HG02798 (cell line): ENCODE data around the gene FBXL19.
A peak's percentile ranks its signal among the peaks of the same experiment; 100 is the strongest.
"Not testable (repeated sequence)": the region's sequence is repeated elsewhere in the genome, so short reads cannot be mapped to it uniquely, and the experiment has no call there.

ENCODE experiments used
- ATAC-seq: cut with Tn5 transposase; IDR thresholded peaks from one replicate; pipeline ENCODE4 v1.9.1; 2021; ENCODE audit warnings: mild to moderate bottlenecking; ENCODE audit not compliant: unreplicated experiment, poor library complexity

Gene FBXL19

DNA sequence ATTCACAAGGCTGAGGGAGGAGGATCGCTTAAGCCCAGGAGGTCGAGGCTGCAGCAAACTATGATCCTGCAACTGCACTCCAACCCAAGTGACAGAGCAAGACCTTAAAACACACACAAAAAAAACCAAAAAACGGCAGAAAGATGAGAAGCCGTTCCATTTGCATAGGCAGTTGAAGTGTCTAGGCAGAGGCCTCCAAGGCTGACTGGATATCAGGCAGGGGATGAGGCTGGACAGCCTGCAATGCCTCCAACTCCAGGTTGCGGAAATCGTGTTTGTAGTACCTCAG, 2.0 kb upstream of the FBXL19 start:
- ATAC-seq, result no peak

DNA sequence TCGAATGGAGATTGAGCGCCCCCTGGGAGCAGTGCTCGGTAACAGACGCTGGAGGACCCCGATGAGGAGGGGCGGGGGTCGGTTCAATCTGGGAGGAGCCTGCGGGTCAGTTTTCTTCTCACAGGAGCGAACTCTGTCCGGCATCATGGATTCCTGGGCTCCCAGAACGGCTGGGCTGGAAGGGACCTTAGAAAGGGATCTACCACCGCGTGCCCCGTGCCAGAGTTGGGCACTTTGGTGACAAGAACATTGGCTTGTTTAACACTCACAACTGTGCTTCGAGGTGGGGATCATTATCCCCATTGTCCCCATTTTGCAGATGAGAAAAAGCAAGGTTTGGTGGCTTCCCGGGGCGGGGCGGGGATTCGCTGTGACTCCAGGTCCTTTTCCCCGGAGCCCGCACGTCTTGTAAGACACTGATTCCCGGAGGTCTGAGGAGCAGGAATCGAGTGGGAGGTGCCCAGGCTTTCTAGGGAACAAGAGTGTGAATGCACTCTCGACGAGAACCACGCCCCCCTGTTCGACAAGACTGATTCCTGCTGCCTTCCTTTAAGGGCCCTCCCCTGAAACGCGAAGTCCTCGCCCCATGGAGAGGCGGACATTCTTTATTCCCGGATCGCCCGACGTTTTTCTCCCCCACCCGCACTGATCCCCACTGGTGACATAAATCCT, 1.5 kb upstream of the FBXL19 start:
- no peak for ATAC-seq

GRCh38 chr16:30922420-30922959, 882 bp upstream of the FBXL19 start:
- ATAC-seq, result peak; percentile 79

DNA sequence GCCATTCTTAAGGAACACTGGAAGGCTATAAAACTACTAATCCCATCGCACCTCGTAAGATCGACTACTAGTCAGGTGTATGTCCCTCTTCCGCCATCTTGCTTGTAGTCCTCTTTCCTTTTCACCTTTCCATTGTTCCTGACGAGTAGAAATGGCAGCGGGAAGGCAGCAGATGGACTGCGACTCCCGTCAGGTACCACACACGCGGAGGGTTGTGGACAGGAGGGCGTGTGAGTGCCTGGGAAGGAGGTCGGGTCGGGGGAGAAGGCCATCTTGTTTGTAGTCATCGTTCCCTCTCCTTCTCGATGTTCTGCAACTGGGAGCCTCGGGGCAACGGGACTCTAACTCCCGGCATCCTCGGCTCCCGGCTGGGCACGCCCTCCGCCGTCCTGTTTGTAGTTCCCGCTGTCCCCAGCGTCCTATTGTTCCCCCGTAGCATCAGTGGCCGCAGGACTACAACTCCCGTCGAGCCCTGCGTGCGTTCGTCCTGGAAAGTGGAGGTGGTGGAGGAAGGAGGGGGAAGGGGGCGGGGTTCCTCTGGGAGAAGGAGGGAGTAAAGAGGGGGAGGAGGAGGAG, 324 bp upstream of the FBXL19 start:
- peak; percentile 75 for ATAC-seq

DNA sequence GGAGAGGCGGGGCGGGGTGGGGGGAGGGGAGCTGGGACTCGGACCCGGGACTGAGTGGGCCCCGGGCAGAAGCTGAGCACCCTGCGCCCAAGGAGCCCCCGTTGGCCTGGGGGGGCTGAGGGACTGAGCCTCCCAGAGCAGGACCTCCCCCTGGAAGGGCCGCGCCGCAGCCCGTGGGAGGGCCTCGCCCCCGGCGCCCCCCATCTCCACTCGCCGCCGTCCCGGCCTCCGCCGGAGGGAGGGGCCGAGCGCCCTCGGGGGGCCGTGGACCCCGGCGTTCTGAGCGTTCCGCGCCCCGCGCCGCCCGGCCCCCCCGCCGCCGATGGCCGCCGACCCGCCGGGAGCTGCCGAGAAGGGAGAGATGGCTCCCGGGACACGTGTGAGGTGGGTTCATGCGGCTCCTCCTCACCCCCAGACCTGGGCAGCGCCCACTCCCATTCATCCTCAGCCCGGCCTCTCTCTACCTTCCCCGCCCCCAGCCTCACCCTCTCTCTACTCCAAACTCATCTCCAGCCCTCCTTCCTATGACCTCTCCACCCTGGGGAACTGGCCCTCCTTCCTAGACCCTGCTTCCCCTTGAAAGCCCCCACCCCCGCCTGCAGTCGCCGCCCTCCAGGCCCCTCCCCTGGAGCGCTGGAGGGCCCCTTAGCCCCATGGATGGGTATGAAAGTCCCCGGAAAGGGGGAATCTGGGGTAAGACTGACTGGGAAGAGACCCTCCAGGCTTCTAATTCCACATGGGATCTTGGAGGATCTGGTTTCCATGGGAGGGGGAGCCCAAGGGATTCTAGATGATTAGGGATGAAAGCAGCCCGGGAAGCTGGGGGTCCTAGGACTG, 922 bp downstream of the FBXL19 start:
- ATAC-seq, result no peak

- ATAC-seq, result no peak
Observed at GRCh38 chr16:30924913-30925631, 1.7 kb downstream of the FBXL19 start.

GRCh38 chr16:30925632-30925987, 2.2 kb downstream of the FBXL19 start:
- no peak for ATAC-seq

DNA sequence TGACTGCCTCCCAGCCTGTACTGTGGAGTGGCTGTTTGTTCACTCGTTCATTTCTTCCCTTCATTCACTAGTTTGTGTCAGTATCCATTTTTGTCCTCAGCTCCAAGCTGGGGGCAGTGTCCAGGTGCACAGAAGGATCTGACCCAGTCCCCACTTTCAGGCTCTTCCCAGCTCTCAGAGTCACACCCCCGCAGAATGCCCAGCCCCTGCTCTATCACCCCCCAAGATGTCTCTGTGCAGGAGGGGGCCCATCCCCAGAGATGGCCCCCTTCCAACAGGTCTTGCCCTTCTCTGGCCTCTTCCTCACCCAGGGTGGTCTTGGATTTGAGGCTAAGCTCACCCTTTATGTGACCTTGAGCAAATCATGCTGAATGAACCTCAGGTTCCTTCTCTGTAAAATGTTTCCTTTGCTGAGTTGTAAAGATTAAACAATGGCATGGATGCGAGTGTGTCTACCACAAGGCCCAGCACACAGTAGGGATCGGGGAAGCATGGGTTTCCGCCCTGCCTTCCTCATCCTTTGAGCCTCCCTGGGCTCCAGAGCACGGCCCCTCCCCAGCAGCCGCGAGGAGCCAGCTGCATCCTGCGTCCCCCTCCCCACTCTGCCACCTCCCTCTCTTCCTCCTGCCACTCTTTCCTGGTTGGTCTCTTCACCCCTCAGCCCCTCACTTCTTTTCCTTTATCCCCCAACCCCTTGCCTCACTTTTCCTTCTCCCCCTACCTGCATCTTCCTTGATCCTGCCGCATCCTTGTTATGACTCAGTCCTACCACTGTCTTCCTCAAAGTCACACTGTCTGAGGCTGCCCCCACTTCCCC, 2.8 kb downstream of the FBXL19 start:
- ATAC-seq, result no peak

- ATAC-seq, result no peak
Observed at GRCh38 chr16:30926937-30927788, 3.8 kb downstream of the FBXL19 start.

DNA sequence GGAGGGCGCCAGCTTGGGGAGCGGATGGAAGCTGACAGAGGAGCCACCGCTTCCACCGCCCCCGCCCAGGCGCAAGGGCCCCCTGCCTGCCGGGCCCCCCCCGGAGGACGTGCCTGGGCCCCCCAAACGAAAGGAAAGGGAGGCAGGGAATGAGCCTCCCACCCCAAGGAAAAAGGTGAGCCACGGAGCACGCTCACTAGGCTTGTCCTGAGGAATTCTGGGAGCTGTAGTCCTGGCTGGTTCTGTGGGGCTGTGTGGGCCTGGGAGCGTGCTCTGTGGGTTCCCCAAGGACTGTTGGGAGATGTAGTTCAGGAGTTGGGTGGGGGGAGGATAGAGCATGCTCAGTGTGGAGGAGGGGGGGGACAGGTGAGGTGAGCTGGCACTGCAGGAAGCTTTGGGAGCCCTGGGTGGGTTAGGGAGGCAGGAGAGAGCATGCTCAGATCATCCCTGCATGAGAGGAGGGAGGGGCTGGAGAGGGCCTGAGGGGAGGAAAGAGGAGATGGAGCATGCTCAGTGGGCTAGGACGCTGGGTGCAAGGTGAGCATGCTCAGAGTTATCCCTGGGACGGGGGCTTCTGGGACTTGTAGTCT, 4.5 kb downstream of the FBXL19 start:
- no peak for ATAC-seq

GRCh38 chr16:30928390-30928789, 5.0 kb downstream of the FBXL19 start:
- ATAC-seq, result no peak

DNA sequence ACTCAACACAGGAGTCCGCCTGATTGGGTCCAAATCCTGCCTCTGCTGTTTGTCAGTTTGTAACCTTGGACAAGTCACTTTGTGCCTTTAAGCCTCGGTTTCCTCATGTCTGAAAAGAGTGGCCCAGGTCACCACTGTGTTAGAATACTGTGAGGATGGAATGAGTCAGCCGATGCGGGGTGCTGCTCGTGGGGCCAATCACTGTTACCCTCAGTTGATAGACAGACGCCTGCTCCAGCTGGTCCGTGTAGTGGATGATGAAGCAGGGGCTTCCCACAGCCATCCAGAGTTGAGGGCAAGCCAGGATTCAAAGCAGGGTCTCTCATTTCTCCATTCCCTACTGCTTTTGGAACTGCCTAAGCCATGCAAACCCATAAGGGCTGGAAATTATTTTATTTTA, 5.8 kb downstream of the FBXL19 start:
- ATAC-seq, result no peak

DNA sequence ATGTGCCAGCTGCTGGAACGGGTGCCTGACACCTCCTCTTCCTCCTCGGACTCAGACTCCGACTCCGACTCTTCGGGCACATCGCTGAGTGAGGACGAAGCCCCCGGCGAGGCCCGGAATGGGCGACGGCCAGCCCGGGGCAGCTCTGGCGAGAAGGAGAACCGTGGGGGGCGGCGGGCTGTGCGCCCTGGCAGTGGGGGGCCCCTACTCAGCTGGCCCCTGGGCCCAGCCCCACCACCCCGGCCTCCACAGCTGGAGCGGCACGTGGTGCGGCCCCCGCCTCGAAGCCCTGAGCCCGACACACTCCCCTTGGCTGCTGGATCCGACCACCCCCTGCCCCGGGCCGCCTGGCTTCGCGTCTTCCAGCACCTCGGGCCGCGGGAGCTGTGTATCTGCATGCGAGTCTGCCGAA, 6.8 kb downstream of the FBXL19 start:
- no peak for ATAC-seq

DNA sequence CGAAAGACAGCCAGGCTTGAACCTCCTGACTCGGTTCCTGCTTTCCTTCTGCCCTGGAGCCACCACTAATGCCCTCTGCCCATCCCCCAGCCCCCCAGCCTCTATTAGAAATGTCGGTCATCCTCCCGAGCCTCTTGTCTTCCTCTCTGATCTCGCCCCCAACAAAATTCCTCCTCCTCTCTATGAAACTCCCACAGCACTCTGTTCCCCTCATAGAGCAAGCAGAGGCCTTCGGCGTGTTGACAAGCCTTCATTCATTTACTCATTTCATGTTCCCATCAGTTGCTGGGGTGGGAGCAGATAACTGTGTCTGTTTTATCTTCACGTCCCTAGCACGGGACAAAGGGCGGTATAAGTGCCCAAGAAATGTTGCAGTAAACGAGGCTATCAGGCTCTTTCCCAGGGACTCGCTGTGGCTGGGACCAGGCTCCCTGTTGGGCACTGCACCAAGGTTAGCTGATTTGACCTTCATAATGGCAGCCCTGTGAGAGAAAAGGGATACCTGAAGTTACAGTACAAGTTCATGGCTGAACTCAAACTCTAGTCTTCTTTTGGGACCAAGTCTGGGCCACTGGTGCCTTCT, 7.8 kb downstream of the FBXL19 start:
- no peak for ATAC-seq

GRCh38 chr16:30934827-30935557, 11.6 kb downstream of the FBXL19 start:
- ATAC-seq, result no peak

DNA sequence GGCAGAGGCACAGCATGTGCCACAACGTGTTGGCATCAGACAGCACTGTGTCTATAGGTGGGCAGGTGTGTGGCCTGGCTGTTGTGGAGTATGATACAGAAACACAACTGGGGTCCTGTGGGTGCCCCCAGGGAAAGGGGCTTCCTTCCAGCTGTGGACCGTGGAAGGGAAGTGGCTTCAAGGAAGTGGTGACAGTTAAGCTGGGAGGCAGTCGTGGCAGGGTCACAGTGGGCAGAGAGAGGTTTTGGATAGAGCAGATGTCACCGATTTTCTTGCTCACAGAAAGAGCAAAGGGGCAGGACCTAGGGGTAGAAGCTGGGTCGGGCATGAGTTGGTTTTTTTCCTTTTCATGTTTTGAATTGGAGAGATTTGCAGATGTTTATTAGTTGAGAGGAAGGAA, 14.3 kb downstream of the FBXL19 start:
- ATAC-seq, result no peak

GRCh38 chr16:30939571-30939970, 16.2 kb downstream of the FBXL19 start:
- ATAC-seq, result not testable (repeated sequence)
